Thoracic aorta (tissue), 2 donors: Measurements from ENCODE around the gene NRXN2. TPM values are rescaled to one million over a fixed set of nuclear protein-coding genes. Genes with fewer than 3 reads are reported as not detected.

Experiments
- ATAC-seq: fragments of 150-250 bp; one replicate; pipeline ENCODE4 v1.8.0; 2017; ENCODE audit warnings: low read depth; ENCODE audit not compliant: insufficient number of reproducible peaks, low FRiP score
- DNase-seq: peaks from one replicate; pipeline ENCODE4 v3.0.0-alpha.2; 2020; ENCODE audit warnings: low spot score
- H3K27ac ChIP-seq, 2 donors: fragments of 200-600 bp; sonication (generic); 1 replicate in 1 of 2; 2 replicates in 1 of 2; pipeline ENCODE4 v1.5.1; 2016; ENCODE audit warnings: mild to moderate bottlenecking in 2 of 2, moderate library complexity in 2 of 2
- H3K27me3 ChIP-seq: fragments of 200-600 bp; sonication (generic); replicated peaks from 2 replicates; pipeline ENCODE4 v1.6.0; 2016; ENCODE audit warnings: mild to moderate bottlenecking; ENCODE audit not compliant: insufficient read depth
- H3K36me3 ChIP-seq: fragments of 200-600 bp; sonication (generic); one replicate; pipeline ENCODE4 v1.5.1; 2016
- H3K4me1 ChIP-seq, 2 donors: fragments of 200-600 bp; sonication (generic); 1 replicate in 1 of 2; 2 replicates in 1 of 2; pipeline versions ENCODE4 v1.5.1 to v1.6.0; 2016; ENCODE audit warnings: low read depth in 2 of 2, mild to moderate bottlenecking in 1 of 2; ENCODE audit not compliant: control insufficient read depth in 1 of 2
- H3K4me3 ChIP-seq: fragments of 200-600 bp; sonication (generic); 2 replicates; pipeline ENCODE4 v1.5.1; 2016; ENCODE audit warnings: mild to moderate bottlenecking
- H3K9me3 ChIP-seq: fragments of 200-600 bp; sonication (generic); 2 replicates; pipeline ENCODE4 v1.5.1; 2016
- CTCF ChIP-seq: fragments of 200-600 bp; sonication (generic); IDR thresholded peaks from one replicate; pipeline ENCODE4 v1.5.1; 2019; ENCODE audit warnings: antibody characterized with exemption
- total RNA-seq, 2 donors: library from RNA; depleted of rRNA; stranded (reverse); fragments of >200 nt; gene quantifications; one replicate each; pipeline versions ENCODE4 v1.1.0 to v1.2.3, GENCODE V29; 2016

NRXN2 gene
- total RNA-seq, 2 donors from 2014 or later, result 40.3 to 41.3 TPM

- no peak for TF ChIP-seq CTCF
- H3K4me3 ChIP-seq, result no peak overlapping the region
- H3K27ac ChIP-seq, result no peak overlapping the region
- DNase-seq (no peak), ATAC-seq (no peak)
- H3K9me3 ChIP-seq, result no peaks in the 10 kb centered on the region
- peaks cover 2 to 7% of the 10 kb centered on the region in 2 donors for H3K4me1 ChIP-seq
- peaks cover 7% of the 10 kb centered on the region for H3K27me3 ChIP-seq
- no peaks in the 10 kb centered on the region for H3K36me3 ChIP-seq
These were observed 4.2 kb downstream of the NRXN2 start for GRCh38 chr11:64718780-64719124.

- ATAC-seq, result no peak
- TF ChIP-seq CTCF, result no peak
- Histone ChIP-seq H3K36me3 (no peaks in the 10 kb centered on the region), H3K4me3 (no peak overlapping the region), H3K9me3 (no peaks in the 10 kb centered on the region), H3K27ac (no peak overlapping the region), H3K27me3 (peaks cover 7% of the 10 kb centered on the region), H3K4me1 (peaks cover 2 to 3% of the 10 kb centered on the region in 2 donors)
- DNase-seq, result no peak
These were observed 4.8 kb downstream of the NRXN2 start for GRCh38 chr11:64718084-64718779.

GRCh38 chr11:64717268-64717578 lies 5.8 kb downstream of the NRXN2 start:
- H3K4me3 ChIP-seq, result no peak overlapping the region
- no peaks in the 10 kb centered on the region for H3K9me3 ChIP-seq
- no peak for TF ChIP-seq CTCF
- peaks cover 7% of the 10 kb centered on the region for H3K27me3 ChIP-seq
- DNase-seq (no peak), ATAC-seq (no peak)
- H3K4me1 ChIP-seq, result peaks cover 3 to 6% of the 10 kb centered on the region in 2 donors
- H3K36me3 ChIP-seq, result no peaks in the 10 kb centered on the region
- no peak overlapping the region for H3K27ac ChIP-seq

GRCh38 chr11:64716473-64717267 lies 6.3 kb downstream of the NRXN2 start:
- TF ChIP-seq CTCF, result no peak
- no peak overlapping the region for H3K27ac ChIP-seq
- no peaks in the 10 kb centered on the region for H3K9me3 ChIP-seq
- no peak overlapping the region for H3K4me3 ChIP-seq
- H3K36me3 ChIP-seq, result no peaks in the 10 kb centered on the region
- no peak for ATAC-seq
- peaks cover 7% of the 10 kb centered on the region for H3K27me3 ChIP-seq
- no peak for DNase-seq
- H3K4me1 ChIP-seq, result peaks cover 3 to 6% of the 10 kb centered on the region in 2 donors

GRCh38 chr11:64715756-64716472 lies 7.1 kb downstream of the NRXN2 start:
- Histone ChIP-seq H3K4me1 (peaks cover 3 to 6% of the 10 kb centered on the region in 2 donors), H3K4me3 (no peak overlapping the region), H3K27me3 (peaks cover 7% of the 10 kb centered on the region), H3K27ac (no peak overlapping the region), H3K9me3 (no peaks in the 10 kb centered on the region), H3K36me3 (no peaks in the 10 kb centered on the region)
- DNase-seq (no peak), ATAC-seq (no peak)
- TF ChIP-seq CTCF, result no peak
